ENCODE measurements around the gene CDK15.

The CDK15 gene

GRCh38 chr2:201879996-201880395 is 73.7 kb downstream of the CDK15 start:
- no peak for DNase-seq

GRCh38 chr2:201880579-201880978 is 74.2 kb downstream of the CDK15 start:
- no peak for DNase-seq

GRCh38 chr2:201880993-201881611 is 74.8 kb downstream of the CDK15 start:
- DNase-seq = no peak

- no peak for DNase-seq
These were observed 75.4 kb downstream of the CDK15 start for GRCh38 chr2:201881741-201882140.

GRCh38 chr2:201882353-201883090 is 76.2 kb downstream of the CDK15 start:
- no peak for DNase-seq

- peak; percentile 71 for DNase-seq
These were observed 77.5 kb downstream of the CDK15 start for GRCh38 chr2:201883606-201884369.

- no peak for DNase-seq
These were observed 80.2 kb downstream of the CDK15 start for GRCh38 chr2:201886504-201886903.

- no peak for DNase-seq
These were observed 81.6 kb downstream of the CDK15 start for GRCh38 chr2:201887773-201888425.

- no peak for DNase-seq
These were observed 82.1 kb downstream of the CDK15 start for GRCh38 chr2:201888426-201888800.

GRCh38 chr2:201890453-201890852 is 84.1 kb downstream of the CDK15 start:
- DNase-seq = no peak

GRCh38 chr2:201891676-201892075 is 85.3 kb downstream of the CDK15 start:
- no peak for DNase-seq

- no peak for DNase-seq
These were observed 86.2 kb downstream of the CDK15 start for GRCh38 chr2:201892516-201892915.

- no peak for DNase-seq
These were observed 94.0 kb downstream of the CDK15 start for GRCh38 chr2:201900362-201900761.

GRCh38 chr2:201901786-201902185 is 95.4 kb downstream of the CDK15 start:
- DNase-seq = no peak

GRCh38 chr2:201904538-201905420 is 98.4 kb downstream of the CDK15 start:
- DNase-seq = no peak

GRCh38 chr2:201906777-201907562 is 100.6 kb downstream of the CDK15 start:
- DNase-seq = no peak

- DNase-seq = no peak
These were observed 101.2 kb downstream of the CDK15 start for GRCh38 chr2:201907563-201907881.

GRCh38 chr2:201908901-201909300 is 102.6 kb downstream of the CDK15 start:
- no peak for DNase-seq

- no peak for DNase-seq
These were observed 103.0 kb downstream of the CDK15 start for GRCh38 chr2:201909348-201909747.

GRCh38 chr2:201909961-201910361 is 103.6 kb downstream of the CDK15 start:
- no peak for DNase-seq

GRCh38 chr2:201911372-201911771 is 105.0 kb downstream of the CDK15 start:
- DNase-seq = no peak

- no peak for DNase-seq
These were observed 106.9 kb downstream of the CDK15 start for GRCh38 chr2:201913201-201913600.
